Hepatic stellate cell (primary cell): Measurements from ENCODE around the gene PRDM12.

Experiments used
- DNase-seq: peaks from one replicate; pipeline ENCODE4 v3.0.0; 2011; ENCODE audit warnings: low spot score

Gene PRDM12

DNA sequence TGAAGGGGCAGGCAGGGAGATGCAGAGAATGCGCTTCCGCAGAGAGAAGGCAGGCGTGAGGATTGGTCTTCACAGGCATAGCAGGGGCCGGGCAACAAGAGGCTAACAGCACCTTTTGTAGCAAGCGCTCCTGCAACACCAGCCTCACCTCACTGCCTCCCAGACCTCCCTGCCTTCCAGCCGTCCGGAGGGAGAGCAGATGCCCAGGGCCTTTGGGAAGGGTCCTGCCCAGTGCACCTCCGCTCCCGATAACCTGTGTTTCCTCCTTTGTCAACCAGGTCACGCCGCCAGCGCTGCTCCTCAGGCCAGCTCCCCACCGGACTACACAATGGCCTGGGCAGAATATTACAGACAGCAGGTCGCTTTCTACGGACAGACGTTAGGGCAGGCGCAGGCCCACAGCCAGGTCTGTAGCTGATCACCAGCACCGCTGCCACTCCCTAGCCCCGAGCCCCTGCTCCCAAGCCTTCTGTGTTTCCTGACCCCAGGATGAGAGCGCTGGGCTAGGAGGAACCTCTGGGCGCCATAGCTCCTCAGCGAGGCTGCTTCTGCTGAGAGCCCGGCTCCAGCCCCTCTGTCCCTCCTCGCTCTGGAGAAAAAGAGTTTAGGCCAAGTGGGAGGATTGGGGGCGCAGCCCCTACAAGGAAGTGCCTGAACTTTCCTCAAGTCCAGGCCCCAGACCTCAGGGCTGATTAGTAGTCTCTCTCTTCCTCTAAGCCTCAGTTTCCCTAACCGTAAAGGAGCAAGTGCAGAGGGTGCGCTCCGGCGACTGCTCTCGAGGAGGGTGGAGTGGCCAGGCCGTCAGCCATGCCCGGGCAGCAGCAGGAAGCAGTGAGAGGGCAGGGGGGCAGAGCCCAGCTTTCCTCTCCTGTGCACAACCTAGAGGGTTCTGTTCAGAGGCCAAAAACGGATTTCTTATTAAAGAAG is 28.4 kb upstream of the PRDM12 start:
- DNase-seq = no peak

DNA sequence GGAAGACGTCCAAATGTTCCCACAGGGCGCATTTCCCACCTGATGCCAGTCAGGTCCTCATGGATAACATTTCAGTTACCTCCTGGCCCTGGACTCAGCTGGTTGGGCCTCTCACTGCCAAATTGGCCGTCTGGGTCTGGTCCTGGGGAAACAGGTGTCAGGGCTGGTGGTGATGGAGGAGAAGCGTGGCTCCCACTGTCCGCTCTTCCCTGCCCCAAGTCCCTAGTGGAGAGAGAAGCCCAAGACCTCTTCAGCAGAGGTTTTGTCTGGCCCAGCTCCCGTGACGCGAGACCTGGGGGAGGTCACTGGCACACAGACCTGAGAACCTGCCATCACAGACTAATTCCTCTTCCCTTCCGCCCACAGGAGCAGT is 27.8 kb upstream of the PRDM12 start:
- no peak for DNase-seq

DNA sequence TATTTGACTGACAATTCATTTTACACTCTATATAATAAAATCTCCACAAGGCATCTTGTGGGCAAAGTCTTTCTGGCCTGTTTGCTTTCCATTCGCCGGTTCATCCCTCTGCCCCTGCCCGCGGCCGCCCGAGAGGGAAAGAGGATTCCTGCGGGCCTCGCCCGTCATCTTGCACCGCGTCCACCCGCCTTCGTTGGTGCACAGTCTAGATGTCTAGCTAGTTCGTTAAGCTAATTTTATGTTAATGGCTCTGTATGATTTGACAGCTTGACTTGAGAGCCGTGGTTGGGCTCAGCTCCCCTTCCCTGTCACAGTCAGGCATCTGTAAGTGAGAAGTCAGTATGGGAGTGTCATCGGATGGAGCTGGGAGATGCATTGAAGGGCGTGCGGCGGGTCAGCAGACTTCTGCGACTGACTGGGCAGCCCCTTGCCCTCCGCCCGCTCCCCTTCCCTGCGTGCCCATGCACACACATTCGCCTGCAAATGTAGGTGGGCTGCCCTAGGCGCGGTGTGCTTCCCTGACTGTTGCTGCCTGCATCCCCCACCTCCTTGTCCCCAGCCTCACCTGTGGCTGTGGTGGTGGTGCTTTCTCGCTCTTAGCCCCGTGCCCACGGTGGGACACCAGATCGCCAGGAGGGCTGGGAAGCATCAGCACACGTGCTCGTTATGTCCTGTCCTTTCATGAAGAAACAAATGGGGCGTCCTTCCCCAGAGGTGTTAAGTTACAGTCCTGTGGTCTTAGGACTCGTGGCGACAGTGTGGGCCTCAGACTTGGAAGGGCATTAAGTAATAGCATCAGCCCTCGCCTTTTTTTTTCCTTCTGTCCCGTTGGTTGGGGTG is 25.9 kb upstream of the PRDM12 start:
- no peak for DNase-seq

DNA sequence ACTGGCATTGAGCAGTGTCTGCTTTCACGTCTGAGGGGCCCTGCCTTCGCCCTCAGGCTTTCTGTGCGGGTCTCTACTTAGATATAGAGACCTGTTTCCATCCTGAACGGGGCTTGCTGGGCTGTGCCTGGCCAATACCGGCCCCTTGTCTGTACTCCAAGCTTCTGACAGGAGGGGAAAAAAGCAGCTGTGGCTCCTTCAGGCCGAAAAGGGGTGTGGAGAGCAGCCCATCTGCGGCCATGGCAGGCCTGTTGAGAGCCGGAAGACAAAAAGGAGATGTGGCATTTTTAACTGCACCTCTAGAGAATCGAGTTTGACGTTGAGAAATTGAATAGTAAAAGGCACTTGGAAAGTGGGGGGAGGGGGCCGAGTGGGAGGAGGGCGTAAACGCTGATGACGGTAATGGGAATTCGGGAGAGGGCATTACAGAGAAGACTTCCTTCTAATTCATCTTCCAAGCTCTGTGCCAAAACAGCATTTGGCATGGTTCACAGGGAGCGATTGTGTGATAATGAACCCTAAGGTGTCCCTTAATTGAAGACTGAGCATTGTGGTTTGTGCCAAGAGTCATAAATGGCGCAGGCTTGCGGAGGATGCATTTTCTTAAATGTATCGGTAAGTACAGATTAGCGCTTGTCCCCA is 25.1 kb upstream of the PRDM12 start:
- DNase-seq = no peak

DNA sequence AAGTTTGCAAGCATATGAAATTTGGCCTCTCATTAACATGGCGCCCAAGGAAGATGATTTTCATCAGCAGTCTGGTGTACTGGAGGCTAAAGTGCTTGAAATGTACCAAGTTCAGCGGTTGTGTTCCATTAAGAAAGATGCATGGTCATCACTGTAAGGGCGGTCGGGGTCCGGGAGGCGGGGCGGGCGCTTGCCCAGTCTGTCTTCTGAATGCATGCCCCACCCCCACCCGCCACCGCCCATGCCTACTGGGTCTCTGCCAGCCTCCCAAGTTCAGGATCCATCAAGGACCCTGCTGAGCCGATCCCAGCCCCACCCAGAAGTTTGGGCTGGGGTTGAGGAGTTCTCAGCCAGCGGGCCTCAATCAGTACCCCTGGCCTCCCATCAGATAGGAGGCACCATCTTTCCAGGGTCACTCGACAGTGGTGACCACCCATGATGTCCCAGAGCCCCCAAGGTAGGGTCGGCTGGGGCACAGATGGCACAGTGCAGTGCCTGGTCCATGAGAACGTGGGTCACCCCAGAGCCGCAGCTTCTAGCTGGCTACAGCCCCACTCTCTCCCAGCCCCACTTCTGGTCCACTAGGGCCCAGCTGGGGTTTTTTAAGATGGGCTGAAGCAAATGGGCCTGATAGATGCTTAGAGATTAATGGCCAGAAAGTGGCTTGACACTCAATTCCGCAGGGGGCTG is 24.4 kb upstream of the PRDM12 start:
- no peak for DNase-seq

DNA sequence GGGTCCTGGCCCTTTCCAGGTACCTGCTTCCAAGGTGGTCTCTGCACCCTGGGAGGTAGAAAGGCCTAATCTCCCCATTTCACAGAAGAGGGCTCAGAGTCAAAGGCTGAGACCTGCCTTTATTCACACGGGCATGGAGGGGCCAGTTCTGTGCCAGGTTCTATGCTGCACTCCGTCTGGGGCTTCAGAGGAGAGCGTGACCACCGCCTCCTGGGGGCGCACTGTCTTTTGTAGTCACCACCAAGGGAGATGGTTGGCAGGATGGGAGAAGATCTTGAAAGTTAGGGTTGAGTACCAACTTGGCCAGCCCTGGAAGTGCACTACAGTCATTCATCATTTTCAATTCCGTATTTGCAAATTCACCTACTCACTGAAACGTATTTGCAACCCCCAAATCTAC is 23.7 kb upstream of the PRDM12 start:
- DNase-seq = no peak

DNA sequence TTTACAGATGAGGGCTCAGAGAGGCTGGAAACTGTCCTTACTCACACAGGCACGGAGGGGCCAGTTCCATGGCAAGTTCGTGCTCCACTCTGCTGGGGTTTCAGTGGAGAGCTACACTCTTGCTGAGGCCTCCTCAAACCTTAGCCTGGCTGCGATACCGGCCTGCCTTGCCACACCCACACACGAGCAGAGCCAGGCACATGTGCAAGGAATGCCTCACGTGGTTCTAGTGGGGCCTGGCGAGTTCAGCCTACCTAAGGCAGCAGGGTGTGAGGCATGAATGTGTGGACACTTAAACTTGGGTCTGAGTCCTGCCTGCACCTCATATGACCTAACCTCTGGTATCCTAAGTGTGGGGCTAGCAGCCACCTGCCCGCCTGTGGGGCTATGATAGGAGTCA is 21.5 kb upstream of the PRDM12 start:
- no peak for DNase-seq

DNA sequence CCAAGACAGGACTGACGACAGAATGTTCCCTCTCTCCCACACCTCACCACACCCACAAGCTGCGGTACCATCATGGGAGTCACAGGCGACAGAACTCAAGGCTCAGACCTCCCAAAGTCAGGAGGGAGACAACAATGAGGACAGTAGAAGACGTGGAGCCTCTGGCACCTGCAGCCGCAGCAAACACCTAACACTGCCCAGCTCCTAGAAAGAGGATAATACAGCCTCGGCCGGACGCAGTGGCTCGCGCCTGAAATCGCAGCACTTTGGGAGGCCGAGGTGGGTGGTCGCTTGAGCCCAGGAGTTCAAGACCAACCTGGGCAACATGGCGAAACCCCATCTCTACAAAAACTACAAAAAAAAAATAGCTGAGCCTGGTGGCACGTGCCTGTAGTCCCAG is 13.2 kb upstream of the PRDM12 start:
- DNase-seq = no peak

DNA sequence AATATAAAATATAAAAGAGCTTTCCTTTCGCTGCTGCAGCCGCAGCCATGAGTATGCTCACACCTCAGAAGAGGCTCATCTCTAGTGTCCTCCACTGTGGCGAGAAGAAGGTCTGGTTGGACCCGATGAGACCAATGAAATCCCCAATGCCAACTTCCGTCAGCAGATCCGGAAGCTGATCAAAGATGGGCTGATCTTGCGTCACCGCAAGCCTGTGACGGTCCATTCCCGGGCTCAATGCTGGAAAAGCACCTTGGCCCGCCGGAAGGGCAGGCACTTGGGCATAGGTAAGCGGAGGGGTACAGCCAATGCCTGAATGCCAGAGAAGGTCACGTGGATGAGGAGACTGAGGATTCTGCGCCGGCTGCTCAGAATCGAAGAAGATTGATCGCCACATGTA is 12.6 kb upstream of the PRDM12 start:
- no peak for DNase-seq

DNA sequence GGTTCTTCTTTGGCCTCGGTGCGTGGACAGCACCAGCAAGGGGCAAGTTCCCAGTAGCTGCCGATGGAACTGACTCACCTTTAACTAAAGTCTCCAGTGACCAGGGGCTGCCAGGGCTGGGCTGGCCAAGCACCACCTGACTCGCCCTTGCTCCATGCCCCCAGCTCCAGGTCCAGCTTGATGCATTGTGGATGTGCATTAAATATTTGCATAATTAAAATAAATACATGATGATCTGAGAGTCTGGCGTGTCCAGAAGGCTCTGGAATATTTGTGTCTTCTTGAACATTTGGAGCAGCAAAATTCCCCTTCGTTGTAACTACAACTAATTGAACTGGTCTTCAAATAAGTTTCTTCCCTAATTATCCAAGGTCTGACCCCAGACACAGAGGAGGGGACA is 9.5 kb upstream of the PRDM12 start:
- DNase-seq = no peak

DNA sequence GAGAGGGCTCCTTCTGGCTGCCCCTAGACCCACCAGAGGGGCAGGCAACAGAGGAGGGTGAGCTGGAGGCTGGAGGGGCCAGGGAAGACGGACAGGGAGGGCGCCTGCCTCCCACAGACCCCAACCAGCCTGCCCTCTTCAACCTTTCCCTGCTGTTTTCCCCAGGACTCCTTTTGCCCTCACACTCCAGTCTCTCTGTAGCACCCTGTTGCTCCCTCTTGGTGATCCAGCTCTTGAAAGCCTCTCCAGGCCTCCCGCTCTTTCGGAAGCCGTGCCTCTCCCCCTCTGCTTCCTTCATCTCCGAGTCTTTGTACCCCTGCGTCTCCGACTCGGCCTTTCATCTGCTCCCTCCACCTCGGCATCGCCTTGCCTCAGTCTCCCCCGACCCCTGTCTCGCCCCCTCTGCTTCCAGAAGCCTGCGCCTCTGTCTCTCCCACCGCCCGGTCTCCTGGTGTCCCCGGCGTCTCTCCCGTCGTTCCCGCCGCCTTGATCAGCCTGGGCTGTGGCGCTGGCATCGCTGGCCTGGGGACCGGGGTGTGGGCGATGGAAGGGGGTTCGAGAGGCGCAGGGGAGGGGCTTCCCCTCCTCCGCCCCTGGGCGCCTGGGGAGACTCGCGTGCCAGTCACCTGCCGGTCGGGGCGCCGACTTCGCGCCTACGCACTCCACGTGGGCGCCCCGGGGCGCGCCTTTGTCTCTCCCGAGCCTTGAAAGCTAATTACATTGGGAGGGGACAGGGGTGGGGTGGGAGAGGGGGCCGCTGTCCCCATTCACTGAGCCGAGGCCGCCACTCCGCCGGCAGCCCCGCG is 5.3 kb upstream of the PRDM12 start:
- no peak for DNase-seq

DNA sequence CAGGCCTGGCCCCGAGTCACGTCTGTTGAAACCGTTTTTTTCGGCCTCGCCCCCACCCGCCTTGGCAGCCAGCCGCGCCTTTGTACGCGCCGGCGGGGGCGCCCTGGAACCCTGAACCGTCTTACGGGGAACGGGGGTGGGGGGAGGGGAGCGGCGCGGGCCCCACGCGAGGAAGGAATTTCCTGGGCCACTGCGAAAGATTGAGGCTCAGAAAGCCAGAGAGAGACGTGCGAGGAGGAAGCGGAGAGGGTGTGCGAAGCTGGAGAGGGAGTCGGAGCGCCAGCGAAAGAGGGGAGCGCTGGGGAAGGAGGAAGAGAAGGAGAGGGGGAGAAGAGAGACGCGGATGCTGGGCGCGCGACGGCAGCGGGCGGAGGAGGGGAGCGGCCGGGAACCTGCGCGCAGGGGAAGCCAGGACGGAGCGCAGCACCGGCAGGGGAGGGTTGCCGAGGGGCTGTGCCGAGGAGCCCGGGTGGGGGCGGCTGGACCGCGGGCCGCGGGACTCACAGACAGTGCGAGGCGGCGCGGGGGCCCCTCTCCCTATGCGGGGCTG is 4.6 kb upstream of the PRDM12 start:
- DNase-seq = no peak

DNA sequence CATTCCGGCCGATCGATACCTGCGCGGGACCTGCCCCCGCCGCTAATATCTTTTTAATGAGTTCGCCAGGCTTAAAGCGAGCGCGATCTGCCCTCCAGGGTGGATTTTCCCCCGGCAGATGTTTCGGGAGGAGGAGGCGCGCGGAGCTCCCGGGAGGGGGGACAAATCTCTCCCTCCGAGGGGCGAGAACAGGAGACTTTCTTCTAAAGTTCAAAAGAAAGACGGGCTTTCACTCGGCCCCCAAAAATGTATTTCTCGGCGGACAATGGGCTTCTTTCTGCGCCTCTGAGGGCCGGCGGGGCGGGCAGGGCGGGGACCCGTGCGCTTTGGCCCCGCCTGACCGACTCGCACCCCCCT is 4.1 kb upstream of the PRDM12 start:
- DNase-seq = no peak

DNA sequence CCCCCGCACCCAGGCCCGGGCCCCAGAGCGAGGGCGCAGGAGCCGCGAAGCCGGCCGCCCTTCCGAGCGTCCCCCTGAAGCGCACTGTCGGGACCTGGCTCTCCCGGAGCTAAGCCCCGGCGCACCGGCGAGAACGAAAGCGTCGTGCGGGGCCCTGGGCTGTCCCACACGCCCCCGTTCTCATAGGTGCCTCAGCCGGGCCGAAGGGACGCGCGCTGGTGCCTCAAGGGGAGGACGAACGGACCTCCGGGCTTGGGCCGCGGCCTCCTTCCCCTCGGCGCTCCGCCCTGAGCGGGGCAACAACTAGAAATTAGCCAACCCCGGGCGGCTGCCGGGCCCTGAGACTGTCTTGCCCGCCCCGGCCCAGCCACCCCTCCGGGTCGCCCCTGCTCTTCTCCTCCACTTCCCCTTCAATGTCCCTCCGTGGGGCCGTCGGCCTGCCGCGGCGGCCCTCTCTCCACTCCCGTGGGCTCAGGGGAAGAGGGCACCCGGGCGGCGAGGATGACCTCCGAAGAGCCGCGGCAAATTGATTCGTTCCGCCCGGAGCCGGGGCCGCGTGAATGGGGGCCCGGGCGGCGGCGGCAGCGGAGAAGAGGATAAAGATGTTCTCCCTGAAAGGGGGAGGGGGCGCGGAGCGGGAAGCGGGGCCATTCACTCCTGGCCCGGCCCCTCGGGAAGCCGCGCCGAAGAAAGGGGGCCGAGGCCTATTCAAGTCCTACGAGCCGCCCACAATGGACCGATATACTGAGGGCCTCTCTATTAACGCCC is 3.5 kb upstream of the PRDM12 start:
- no peak for DNase-seq

DNA sequence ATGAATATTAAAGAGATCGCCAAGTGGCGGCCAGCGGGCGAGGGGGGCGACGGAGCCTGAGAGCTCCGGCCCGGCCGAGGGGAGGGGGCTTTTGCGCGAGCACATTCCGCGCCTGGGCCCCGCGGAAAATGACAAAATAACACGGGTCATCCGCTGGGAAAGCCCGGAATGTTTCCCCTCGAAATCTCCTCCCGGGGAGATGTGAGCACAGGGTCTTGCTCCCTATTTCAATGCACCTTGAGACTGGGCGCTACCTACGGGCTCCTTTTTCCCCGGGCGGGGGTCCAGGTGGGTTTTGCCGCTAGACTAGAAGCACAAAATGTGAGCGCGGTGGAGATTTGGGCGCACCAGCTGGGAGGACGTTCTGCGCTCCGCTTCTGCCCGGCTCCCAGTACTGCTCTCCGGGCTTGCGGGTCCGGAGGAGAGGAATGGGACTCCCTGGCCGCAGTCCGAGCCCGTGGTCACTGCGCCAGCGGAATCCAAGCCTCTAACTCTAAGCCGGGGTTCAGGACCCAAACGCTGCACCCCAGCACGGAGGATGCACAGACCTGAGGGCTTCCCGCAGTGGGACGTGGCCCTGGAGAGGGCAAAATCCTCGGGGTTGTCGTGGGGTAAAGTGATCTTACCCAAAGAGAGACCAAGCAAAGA is 2.8 kb upstream of the PRDM12 start:
- no peak for DNase-seq

DNA sequence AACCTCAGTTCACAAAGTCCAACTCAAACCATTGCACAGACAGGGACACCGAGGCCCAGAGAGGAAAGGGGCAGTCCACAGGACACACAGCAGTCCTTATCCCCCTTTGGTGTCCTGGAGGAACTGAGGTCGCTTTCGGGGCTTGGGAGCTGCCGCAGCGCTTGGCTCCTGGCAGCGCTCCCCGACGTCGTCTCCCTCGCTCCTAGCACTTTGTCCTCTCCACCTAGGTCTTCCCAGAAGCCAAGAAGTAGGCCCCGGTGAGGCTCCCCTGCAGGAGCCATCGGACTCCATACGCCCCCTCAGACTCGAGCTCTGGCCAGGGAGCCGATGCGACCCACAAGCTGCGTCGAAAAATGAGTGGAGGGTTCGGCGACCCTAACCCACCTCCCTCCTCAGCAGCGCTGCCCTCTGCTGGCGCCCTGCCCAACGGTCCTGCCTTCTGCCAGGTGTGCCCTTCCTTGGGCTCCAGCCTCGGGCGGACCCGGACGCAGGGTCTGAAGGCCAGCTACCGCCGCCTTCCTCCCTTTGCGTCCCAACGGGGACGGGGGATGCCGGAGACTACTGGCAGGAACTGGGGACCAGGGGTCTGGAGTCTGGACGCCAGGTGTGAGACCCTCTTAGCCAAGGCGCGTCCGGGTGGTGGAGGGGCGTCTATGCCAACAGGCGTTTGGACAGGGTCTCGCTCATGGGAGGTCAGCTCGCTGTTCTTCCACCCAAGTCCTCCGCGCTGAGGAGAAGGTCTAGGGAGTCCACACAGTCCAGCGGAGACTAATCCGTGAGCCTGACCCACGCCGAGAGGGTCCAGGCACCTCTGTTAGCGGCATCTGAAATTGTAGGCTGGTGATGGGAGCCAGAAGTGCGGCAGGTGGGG is 2.1 kb upstream of the PRDM12 start:
- no peak for DNase-seq

DNA sequence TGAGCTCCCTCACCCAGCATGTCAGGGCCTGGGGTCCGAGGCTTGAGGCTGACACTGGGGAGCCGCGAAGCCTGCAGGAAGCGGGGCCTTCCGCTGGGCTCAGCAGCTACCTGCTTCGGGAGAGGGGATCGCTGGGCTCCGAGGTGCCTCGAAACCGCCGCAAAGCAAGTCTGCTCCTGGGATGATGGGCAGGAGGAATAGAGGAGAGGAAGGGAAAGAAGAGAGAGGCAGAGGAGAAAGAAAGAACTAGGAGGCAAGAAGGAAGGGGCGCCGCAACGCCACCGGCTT is 1.5 kb upstream of the PRDM12 start:
- DNase-seq = no peak

DNA sequence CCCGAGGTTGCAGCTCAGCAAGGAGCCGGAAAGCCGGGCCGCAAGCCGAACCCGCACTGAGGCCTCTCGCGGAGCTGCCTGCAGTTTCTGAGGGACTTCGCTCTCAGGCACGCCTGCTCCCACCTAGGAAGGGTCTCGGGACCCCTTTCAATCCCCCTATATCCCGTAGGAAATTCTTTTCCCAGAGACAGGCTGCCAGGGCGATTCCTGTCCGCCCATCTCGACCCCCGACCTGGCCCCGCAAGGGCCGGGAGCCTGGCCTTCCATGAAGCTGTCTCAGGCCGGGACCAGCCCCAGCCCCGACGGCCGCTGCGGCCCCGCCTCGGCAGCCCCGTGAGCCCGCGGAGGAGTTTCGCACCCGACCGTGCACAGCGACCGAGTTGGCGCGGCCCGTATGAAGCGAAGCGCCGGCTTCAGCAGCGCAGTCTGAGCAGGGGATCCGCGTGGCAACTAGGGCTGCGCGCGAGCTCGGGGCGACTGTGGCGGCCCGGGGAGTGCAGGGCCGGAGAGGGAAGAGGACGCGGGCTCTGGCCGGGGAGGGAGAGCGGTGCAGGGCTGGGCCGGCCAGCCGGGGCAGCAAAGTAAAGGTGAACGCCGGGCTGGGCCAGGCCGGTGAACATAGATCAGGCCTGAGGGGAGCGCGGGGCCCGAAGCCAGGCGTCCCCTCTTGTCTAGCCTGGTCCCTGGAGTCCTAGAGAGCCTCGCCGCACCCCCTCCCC is 977 bp upstream of the PRDM12 start:
- DNase-seq = no peak

DNA sequence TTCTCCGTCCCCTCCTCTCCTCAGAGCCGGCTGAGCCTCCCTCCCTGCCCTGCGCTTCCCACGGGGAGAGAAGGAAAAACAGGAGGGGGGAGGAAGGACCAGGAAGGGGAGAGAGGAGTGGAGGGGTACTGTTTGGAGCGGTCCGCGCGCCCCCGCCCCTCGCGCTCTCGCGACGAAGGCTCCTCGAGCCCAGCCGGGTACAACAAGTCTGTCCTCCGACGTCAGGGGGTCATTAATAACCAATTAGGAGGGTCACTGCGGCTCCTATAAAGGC is 480 bp upstream of the PRDM12 start:
- DNase-seq = no peak
